ENCODE data around the gene APOA5.
"Not testable (repeated sequence)": the region's sequence is repeated elsewhere in the genome, so short reads cannot be mapped to it uniquely, and the experiment has no call there.

DNA sequence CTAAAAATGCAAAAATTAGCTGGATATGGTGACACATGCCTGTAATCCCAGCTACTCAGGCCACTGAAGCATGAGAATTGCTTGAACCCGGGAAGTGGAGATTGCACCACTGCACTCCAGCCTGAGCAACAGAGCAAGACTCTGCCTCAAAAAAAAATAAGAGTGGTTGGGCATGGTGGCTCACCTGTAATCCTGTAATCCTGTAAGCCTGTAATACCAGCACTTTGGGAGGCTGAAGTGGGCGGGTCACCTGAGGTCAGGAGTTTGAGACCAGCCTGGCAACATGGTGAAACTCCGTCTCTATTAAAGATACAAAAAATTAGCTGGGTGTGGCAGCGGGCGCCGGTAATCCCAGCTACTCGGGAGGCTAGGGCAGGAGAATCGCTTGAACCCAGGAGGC is 35.6 kb downstream of the APOA5 start:
- TF ChIP-seq POLR2AphosphoS5 (IDR thresholded peaks at IDR 0.05; ENCODE audit: insufficient read depth, low read depth, low read length); CTCF (IDR thresholded peaks at IDR 0.05; ENCODE audit: extremely low read depth in 1 of 2, insufficient read depth in 1 of 2, low read depth in 1 of 2, low read length in 2 of 2); POLR2A (IDR thresholded peaks at IDR 0.05; ENCODE audit: low read depth, low read length); EZH2 (IDR thresholded peaks at IDR 0.05; ENCODE audit: borderline replicate concordance, low read depth, low read length, severe bottlenecking); MAX (IDR thresholded peaks at IDR 0.05; ENCODE audit: insufficient read depth, insufficient read length): not testable (repeated sequence)
